ENCODE measurements around the gene HTR5A. TPM values are rescaled to one million over a fixed set of nuclear protein-coding genes. Genes with fewer than 3 reads are reported as not detected.

The HTR5A gene
- total and polyA plus RNA-seq, 2 donors (not counting 3 experiments of a cell fraction or from before 2014, with no cell fraction given) = not detected

DNA sequence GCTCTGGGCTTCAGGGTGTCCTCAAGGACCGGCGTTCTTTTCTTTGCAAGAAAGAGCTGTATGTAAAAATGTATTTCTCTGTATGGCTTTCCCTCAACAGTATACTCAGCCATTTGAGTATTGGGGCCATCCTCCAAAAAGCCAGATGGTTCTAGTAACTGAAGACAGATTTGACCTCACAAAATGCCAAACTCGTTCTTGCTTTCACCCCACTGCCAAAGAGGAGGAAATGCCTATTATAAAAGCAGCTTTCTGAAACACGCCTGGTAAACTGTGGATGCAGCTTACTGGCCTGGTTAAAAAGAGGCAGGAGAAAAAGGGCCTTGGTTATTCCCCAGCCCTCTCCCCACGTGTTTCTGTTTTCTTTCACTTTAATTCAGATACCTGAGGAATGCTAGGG, 7.7 kb upstream of the HTR5A start:
- Histone ChIP-seq H3K79me2 (ENCODE audit: control insufficient read depth, insufficient read depth, low read length) (no peaks in the 10 kb centered on the region), H3K36me3 (ENCODE audit: control insufficient read depth in 2 of 2, extremely low read depth in 1 of 2, insufficient read depth in 2 of 2, low read length in 2 of 2) (no peaks in the 10 kb centered on the region), H3K27ac (ENCODE audit: insufficient read depth, low read depth, low read length) (no peak overlapping the region), H3K27me3 (ENCODE audit: control insufficient read depth in 2 of 2, insufficient read depth in 2 of 2, low read length in 2 of 2) (no peaks in the 10 kb centered on the region), H3K4me3 (replicated peaks in 1 of 3; ENCODE audit: insufficient read depth in 1 of 3, low read depth in 1 of 3, low read length in 3 of 3) (no peak overlapping the region), H4K20me1 (replicated peaks; ENCODE audit: control insufficient read depth, extremely low read depth, insufficient read depth, low read length) (no peaks in the 10 kb centered on the region), H3K9me3 (replicated peaks; ENCODE audit: control insufficient read depth, insufficient read depth, low read length) (no peaks in the 10 kb centered on the region), H3K9ac (replicated peaks; ENCODE audit: extremely low read depth, insufficient read depth, low read length) (no peak overlapping the region), H3K4me1 (ENCODE audit: control insufficient read depth, extremely low read depth, insufficient read depth, low read length) (no peaks in the 10 kb centered on the region), H3K4me2 (ENCODE audit: insufficient read depth, low read length) (no peak overlapping the region), H3K9me1 (replicated peaks; ENCODE audit: control insufficient read depth, extremely low read depth, insufficient read depth, low read length) (no peaks in the 10 kb centered on the region), H2AFZ (ENCODE audit: low read depth, low read length) (no peak overlapping the region)
- intact Hi-C loops (cut with micrococcal nuclease) (no loop called here), dilution Hi-C loops (cut with MboI; ENCODE audit: extremely low pct_ligation_motif_present, low sequenced_read_pairs) (no loop called here)
- DNase-seq (ENCODE audit: low read depth, low spot score) = no peak
- no TSS peak for BruUV-seq (replicated peaks)
- TF ChIP-seq MYC (IDR thresholded peaks at IDR 0.05; ENCODE audit: low read depth, low read length) (no peak), POLR2A (IDR thresholded peaks at IDR 0.05; ENCODE audit: low read depth, low read length) (no peak)
- CTCF ChIA-PET = no interaction called here
- POLR2A ChIA-PET = no interaction called here
- FAIRE-seq = no peak

DNA sequence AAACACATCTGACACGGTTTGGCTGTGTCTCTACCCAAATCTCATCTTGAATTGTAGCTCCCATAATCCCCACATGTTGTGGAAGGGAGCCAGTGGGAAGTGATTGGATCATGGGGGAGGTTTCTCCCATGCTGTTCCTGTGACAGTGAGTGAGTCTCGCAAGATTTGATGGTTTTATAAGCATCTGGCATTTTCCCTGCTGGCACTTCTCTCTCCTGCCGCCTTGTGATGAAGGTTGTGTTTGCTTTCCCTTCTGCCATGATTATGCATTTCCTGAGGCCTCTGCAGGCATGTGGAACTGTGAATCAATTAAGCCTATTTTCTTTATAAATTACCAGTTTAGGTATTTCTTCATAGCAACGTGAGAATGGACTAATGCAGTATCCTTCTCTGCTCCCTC, 5.9 kb upstream of the HTR5A start:
- Histone ChIP-seq H3K4me1 (ENCODE audit: control insufficient read depth, extremely low read depth, insufficient read depth, low read length) (no peaks in the 10 kb centered on the region), H3K4me2 (ENCODE audit: insufficient read depth, low read length) (no peak overlapping the region), H3K9me3 (replicated peaks; ENCODE audit: control insufficient read depth, insufficient read depth, low read length) (no peaks in the 10 kb centered on the region), H3K27ac (ENCODE audit: insufficient read depth, low read depth, low read length) (no peak overlapping the region), H2AFZ (ENCODE audit: low read depth, low read length) (no peak overlapping the region), H3K79me2 (ENCODE audit: control insufficient read depth, insufficient read depth, low read length) (no peaks in the 10 kb centered on the region), H3K9me1 (replicated peaks; ENCODE audit: control insufficient read depth, extremely low read depth, insufficient read depth, low read length) (no peaks in the 10 kb centered on the region), H3K9ac (replicated peaks; ENCODE audit: extremely low read depth, insufficient read depth, low read length) (no peak overlapping the region), H3K4me3 (replicated peaks in 1 of 3; ENCODE audit: insufficient read depth in 1 of 3, low read depth in 1 of 3, low read length in 3 of 3) (no peak overlapping the region), H3K27me3 (ENCODE audit: control insufficient read depth in 2 of 2, insufficient read depth in 2 of 2, low read length in 2 of 2) (no peaks in the 10 kb centered on the region), H3K36me3 (ENCODE audit: control insufficient read depth in 2 of 2, extremely low read depth in 1 of 2, insufficient read depth in 2 of 2, low read length in 2 of 2) (no peaks in the 10 kb centered on the region), H4K20me1 (replicated peaks; ENCODE audit: control insufficient read depth, extremely low read depth, insufficient read depth, low read length) (no peaks in the 10 kb centered on the region)
- DNase-seq (ENCODE audit: low read depth, low spot score) = no peak
- no peak for FAIRE-seq
- CTCF ChIA-PET = no interaction called here
- dilution Hi-C loops (cut with MboI; ENCODE audit: extremely low pct_ligation_motif_present, low sequenced_read_pairs) (no loop called here), intact Hi-C loops (cut with micrococcal nuclease) (no loop called here)
- TF ChIP-seq POLR2AphosphoS5 (IDR thresholded peaks at IDR 0.05; ENCODE audit: insufficient read depth, low read depth, low read length) = no peak
- TF ChIP-seq, protein P1, sequence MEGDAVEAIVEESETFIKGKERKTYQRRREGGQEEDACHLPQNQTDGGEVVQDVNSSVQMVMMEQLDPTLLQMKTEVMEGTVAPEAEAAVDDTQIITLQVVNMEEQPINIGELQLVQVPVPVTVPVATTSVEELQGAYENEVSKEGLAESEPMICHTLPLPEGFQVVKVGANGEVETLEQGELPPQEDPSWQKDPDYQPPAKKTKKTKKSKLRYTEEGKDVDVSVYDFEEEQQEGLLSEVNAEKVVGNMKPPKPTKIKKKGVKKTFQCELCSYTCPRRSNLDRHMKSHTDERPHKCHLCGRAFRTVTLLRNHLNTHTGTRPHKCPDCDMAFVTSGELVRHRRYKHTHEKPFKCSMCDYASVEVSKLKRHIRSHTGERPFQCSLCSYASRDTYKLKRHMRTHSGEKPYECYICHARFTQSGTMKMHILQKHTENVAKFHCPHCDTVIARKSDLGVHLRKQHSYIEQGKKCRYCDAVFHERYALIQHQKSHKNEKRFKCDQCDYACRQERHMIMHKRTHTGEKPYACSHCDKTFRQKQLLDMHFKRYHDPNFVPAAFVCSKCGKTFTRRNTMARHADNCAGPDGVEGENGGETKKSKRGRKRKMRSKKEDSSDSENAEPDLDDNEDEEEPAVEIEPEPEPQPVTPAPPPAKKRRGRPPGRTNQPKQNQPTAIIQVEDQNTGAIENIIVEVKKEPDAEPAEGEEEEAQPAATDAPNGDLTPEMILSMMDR (IDR thresholded peaks at IDR 0.05; ENCODE audit: extremely low read depth in 1 of 2, insufficient read depth in 1 of 2, low read depth in 1 of 2, low read length in 2 of 2) = no peak
- TF ChIP-seq JUN (IDR thresholded peaks at IDR 0.05; ENCODE audit: borderline replicate concordance, insufficient read depth, insufficient read length, low read depth) = no peak
- no peak for TF ChIP-seq MYC (IDR thresholded peaks at IDR 0.05; ENCODE audit: low read depth, low read length)
- TF ChIP-seq EZH2 (IDR thresholded peaks at IDR 0.05; ENCODE audit: borderline replicate concordance, low read depth, low read length, severe bottlenecking) = no peak
- no peak for TF ChIP-seq POLR2A (IDR thresholded peaks at IDR 0.05; ENCODE audit: low read depth, low read length)
- TF ChIP-seq, protein P2, sequence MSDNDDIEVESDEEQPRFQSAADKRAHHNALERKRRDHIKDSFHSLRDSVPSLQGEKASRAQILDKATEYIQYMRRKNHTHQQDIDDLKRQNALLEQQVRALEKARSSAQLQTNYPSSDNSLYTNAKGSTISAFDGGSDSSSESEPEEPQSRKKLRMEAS (IDR thresholded peaks at IDR 0.05; ENCODE audit: insufficient read depth, insufficient read length) = no peak
- no peak for TF ChIP-seq GATA2 (IDR thresholded peaks at IDR 0.05; ENCODE audit: insufficient read depth, insufficient read length, low read depth, low read length)
- POLR2A ChIA-PET = no interaction called here
- BruUV-seq (replicated peaks) = no TSS peak

Data from endothelial cell of umbilical vein (primary cell).